Stimulated activated CD8-positive, alpha-beta memory T cell treated with anti-CD3 and anti-CD28 coated beads, Interleukin-12 subunit alpha, Interleukin-12 subunit beta, amount 100 ng/mL, for 1 hour (primary cell): ENCODE results near the gene DDX23.
A peak's percentile ranks its signal among the peaks of the same experiment; 100 is the strongest.

Source experiments
- DNase-seq: peaks from one replicate; pipeline ENCODE4 v3.0.0-alpha.2; 2020; ENCODE audit warnings: low read depth

The DDX23 gene

DNA sequence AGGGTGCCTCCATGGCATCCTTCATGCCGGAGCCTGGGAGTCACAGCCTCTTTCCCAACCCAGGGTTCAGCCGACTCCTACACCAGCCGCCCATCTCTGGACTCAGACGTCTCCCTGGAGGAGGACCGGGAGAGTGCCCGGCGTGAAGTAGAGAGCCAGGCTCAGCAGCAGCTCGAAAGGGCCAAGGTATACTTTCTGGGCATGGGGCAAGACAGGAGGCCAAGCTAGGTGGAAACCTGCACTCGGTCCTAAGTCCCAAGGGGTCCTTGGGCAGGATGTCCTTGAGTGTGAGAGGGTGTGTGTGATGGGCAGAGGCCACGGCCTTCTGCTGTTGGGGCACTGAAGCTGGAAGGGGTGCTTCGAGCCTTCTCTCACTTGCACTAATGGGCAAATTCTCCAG is 28.7 kb downstream of the DDX23 start:
- DNase-seq, result no peak

GRCh38 chr12:48822711-48823110 is 29.3 kb downstream of the DDX23 start:
- no peak for DNase-seq

DNA sequence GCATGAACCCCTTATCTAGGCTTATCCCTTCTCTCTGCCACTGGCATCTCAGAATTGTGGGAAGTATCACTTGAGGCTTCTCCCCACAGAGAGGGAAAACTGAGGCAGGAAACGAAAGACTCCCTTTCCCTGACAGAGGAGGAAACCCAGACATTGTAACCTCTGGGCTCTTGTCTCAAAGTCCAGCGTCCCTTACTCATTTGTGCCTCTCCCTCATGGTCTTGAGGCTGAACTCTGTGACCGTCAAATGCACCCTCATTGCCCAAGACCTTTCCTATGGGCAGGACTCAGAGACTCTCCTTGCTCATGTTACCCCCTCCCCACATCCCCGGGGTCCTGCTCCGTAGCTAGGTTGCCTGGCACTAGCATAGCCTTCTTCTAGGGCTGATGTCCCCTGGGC is 29.8 kb downstream of the DDX23 start:
- DNase-seq, result no peak

DNA sequence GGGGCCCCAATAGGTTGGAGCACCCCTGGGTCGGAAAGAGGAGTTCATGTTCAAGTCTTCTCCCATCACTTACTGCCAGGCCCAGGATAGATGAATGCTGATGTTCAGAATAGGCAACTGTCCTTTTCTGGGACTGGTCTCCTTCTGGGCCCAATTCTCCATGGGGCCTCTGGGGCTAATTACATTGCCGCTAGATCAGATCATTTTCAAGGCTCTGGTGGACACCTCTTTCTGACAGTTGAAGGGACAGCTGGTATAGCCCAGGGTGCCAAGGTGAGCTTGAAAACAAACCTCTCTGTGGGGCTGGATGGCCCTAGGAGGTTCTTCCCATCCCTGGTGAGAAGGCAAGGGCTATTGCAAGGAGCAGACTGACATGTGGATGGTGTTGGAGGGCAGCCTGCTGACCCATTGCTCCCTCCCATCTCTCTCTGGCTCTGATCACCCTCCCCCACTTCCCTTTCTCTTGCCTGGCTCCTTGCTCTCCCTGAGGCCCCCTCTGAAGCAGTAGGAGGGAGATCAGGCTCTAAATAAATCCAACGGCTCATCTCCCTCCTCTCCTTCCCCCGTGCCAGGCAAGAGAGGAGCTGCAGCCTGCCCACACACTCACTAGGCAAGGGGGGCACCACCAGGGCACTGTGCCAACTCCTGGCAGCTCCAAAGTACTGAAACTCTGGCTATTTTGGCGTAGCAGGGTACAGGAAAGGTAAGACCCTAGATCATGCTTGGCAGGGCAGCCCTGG is 31.8 kb downstream of the DDX23 start:
- no peak for DNase-seq

DNA sequence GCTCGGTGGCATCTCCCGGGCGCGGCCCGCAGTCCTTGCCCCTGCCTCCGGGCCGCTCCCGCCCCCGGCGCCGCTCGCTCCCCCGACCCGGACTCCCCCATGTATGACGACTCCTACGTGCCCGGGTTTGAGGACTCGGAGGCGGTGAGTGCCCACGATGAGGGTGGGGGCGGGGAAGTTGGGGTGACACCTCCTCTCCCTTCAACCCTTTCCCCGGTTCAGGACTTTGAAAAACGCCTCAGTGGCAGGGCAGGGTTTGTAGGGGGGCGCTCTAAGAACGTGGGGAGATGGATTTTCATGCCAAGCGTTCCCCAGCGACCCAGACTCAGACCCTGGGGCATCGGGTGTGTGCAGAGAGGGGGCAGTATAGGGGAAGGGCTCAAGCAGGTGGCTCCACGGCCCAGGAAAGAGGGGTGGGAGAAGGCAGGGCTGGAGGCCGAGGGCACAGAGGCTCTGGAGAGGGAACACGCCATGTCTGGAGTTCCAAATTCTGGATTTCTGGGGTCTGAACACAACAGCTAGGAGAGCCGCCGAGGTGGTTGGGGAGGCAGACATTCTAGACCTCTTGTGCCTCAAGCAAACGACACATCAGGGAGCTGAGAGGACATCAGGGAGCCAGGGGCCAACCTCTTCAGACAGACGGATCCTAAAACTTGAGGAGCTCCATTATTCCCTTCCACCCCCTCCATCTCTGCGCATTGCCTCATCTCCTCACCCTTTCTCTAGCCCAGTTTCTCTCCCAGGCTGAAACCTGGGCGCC is 33.0 kb downstream of the DDX23 start:
- peak; percentile 13 for DNase-seq

GRCh38 chr12:48817873-48818830 is 33.8 kb downstream of the DDX23 start, which contains the start of gene CACNB3:
TSS of gene CACNB3 (plus strand) at chr12:48818496. CDS start at chr12:48818930, 434 bp downstream.
- peak; percentile 62 for DNase-seq

DNA sequence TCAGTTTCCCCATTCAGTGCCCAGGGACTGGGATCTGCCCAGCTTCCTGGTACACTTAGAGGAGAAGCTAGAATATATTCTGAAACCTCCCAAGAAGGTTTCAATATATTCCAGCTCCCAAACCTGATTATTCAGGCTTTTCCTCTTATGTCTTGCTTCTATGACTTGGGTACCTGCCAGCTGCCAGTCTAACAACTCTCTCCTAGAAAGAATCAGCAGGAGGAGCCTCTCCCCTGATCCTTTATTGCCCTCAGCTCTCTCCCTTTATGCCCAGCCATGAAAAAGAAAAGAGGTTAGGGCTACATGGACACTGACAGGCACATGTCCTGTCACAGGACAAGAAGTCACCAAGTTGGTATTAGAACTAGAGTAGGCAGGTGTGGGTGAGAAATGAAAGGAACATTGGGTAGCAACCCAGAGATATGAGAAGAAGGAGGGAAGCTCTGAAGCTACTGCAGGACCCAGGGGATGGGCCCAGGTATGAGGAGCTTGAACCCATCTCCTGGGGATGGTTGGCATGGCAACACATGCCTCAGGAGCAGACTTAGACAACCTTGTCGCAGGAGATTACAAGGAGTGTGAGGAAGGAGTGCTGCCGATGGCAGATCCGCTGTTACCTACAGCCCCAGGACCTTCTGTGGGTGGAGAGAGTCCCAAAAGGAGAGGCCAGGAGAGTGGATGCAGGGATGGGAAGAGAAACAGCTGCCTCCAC is 35.7 kb downstream of the DDX23 start:
- no peak for DNase-seq

- no peak for DNase-seq
Measured at GRCh38 chr12:48815126-48816110, 36.5 kb downstream of the DDX23 start.

DNA sequence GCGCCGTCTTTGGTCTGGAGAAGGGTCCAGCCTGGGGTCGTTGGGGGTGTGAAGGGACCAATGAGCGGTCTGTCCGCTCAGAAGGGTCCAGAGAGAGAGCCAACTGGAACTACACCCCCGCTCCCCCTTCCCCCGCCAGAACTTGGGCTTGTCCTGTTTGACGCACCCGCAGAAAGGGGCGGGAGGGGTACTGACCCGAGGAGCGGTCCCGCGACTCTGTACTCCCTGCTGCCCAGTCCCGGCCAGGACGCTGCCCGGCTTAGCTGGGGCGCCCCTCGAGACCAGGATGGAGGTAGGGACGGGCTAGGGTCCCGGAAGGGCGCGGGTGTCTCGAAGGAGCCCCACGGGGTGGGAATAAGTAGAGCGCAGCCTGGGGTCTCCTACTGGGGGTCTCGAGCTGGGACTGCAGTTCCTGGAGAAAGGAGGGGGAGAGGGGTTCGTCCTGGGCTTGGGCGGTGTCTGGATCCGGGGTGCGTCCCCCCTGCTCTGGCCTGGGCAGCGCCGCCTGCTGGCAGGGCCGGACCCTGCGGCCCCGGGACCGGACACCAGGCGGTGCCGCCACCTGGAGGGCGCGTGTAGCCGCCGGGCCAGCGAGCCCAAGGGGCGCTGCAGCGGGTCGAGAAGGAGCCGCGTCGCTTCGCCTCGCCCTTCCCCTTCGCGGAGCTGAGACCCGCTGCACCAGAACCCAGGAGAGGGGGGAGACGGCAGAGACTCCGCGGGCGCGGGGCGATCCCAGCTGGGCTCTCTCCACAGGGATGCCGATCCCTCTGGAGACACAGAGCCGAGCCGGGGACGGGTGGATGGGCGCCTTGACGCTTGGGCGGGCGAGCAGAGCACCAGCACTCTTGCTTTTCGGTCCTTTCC is 37.5 kb downstream of the DDX23 start:
- DNase-seq, result peak; percentile 44

- DNase-seq, result no peak
Measured at GRCh38 chr12:48813465-48814261, 38.3 kb downstream of the DDX23 start.

GRCh38 chr12:48812389-48812788 is 39.6 kb downstream of the DDX23 start:
- no peak for DNase-seq

- no peak for DNase-seq
Measured at GRCh38 chr12:48811437-48812090, 40.4 kb downstream of the DDX23 start.

GRCh38 chr12:48810903-48811431 is 41.0 kb downstream of the DDX23 start:
- DNase-seq, result no peak

DNA sequence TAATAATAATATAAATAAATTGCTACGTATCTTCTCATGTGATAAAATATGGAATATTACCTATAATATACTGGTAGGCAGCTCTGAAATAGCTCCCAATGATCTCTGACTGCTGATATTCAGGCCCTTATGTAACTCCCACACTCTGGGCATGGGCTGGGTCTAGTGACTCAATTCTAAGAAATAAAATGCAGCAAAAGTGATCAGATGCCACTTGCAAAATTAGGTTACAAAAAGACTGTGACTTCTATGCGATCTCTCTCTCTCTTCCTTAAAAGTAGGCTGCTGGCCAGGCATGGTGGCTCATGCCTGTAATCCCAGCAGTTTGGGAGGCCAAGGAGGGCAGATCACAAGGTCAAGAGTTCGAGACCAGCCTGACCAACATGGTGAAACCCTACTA is 44.0 kb downstream of the DDX23 start:
- no peak for DNase-seq

DNA sequence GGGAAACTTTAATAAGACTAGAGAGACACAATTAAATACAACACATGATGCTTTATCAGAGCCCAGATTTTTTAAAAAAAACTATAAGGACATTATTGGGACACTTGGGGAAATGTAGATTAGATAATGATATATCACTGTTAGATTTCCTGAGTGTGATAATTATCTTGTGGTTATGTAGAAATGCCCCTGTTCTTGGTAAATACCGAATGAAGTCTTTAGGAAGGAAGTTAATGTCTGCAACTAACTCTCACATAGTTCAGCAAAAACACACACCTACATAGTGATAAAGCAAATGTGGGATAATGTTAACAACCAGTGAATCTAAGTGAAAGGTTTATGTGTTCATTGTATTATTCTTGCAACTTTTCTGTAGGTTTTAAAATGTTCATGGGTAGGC is 48.3 kb downstream of the DDX23 start:
- DNase-seq, result no peak

- DNase-seq, result no peak
Measured at GRCh38 chr12:48800971-48801370, 51.0 kb downstream of the DDX23 start.

GRCh38 chr12:48800457-48800856 is 51.5 kb downstream of the DDX23 start:
- DNase-seq, result no peak

DNA sequence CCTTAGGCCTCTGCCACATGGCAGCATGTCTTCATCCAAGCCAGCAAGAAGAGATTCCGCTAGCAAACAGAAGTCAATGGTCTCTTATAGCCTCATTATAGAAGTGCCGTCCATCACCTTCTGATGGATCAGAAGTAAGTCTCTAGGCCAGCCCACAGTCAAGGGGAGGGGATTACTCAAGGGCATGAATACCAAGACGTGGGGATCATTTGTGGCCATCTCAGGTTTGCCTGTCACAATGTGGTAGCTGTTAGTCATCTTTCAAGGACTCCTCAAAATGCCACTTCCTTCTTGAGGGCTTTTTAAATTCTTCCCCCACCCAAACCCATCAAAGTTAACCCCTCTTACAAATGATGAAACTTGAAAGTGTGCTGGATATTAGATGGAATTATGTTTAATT is 55.0 kb downstream of the DDX23 start:
- no peak for DNase-seq
